WTC11 (cell line): ENCODE results near the gene CLASP1.

Experiments used
- TF ChIP-seq, protein P1 (sequence below): fragments of 200-600 bp; IDR thresholded peaks from 2 replicates; pipeline ENCODE4 v1.8.0; 2022; ENCODE audit warnings: antibody characterized with exemption
- TF ChIP-seq, protein P2 (sequence below): sonication (generic); formaldehyde crosslinking; IDR thresholded peaks from 2 replicates; pipeline ENCODE4 v1.8.1; 2022; ENCODE audit warnings: missing genetic modification reagents, borderline replicate concordance

DNA sequence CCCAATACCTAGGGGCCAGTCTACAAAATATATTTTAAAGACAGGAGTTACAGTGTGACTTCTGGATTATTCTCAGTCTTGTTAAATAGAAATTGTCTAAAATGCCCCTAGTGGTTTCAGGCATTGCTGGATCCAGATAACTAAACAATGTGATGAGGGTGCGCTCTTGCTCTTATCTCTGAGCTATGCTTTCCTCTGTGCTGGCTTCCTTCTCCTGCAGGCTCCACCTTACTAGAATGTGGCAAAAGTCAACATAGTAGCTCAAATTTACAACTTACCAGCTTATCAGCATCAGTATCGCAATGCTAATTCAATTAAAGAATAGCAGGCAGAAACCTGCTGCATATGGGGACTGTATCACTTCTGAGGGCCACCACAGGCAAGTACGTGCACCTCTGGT lies 179.9 kb downstream of the CLASP1 start:
- TF ChIP-seq, protein P1, sequence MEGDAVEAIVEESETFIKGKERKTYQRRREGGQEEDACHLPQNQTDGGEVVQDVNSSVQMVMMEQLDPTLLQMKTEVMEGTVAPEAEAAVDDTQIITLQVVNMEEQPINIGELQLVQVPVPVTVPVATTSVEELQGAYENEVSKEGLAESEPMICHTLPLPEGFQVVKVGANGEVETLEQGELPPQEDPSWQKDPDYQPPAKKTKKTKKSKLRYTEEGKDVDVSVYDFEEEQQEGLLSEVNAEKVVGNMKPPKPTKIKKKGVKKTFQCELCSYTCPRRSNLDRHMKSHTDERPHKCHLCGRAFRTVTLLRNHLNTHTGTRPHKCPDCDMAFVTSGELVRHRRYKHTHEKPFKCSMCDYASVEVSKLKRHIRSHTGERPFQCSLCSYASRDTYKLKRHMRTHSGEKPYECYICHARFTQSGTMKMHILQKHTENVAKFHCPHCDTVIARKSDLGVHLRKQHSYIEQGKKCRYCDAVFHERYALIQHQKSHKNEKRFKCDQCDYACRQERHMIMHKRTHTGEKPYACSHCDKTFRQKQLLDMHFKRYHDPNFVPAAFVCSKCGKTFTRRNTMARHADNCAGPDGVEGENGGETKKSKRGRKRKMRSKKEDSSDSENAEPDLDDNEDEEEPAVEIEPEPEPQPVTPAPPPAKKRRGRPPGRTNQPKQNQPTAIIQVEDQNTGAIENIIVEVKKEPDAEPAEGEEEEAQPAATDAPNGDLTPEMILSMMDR = no peak
- TF ChIP-seq, protein P2, sequence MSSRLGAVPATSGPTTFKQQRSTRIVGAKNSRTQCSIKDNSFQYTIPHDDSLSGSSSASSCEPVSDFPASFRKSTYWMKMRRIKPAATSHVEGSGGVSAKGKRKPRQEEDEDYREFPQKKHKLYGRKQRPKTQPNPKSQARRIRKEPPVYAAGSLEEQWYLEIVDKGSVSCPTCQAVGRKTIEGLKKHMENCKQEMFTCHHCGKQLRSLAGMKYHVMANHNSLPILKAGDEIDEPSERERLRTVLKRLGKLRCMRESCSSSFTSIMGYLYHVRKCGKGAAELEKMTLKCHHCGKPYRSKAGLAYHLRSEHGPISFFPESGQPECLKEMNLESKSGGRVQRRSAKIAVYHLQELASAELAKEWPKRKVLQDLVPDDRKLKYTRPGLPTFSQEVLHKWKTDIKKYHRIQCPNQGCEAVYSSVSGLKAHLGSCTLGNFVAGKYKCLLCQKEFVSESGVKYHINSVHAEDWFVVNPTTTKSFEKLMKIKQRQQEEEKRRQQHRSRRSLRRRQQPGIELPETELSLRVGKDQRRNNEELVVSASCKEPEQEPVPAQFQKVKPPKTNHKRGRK (CRISPR knock-in tag) = no peak
